Measurements from ENCODE around the gene CDH23.

CDH23 gene

DNA sequence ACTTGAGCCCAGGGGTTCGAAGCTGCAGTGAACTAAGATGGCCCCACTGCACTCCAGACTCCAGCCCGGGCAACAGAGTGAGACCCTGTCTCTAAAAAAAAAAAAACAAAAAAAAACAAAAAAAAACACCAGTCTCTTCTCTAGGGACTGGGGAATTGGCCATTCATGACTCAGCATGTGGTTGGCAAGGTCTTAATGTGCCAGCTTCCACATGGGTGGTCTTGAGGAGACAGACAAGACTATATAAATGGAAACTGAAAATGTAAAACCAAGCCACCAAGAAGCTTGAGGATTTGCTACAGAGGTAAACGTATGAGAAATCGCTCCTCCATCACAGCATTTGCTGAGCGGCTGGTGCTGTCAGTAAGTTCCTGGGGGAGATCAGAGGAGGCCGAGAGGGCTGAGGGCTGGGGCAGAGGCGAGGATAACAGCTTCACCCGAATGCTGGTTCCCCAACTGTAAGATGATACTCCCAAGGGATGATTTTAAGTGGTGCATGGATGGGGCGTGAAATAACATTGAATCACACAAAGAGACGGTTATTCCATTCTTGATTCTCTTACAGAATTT lies 194.1 kb downstream of the CDH23 start:
- DNase-seq, result no peak

DNA sequence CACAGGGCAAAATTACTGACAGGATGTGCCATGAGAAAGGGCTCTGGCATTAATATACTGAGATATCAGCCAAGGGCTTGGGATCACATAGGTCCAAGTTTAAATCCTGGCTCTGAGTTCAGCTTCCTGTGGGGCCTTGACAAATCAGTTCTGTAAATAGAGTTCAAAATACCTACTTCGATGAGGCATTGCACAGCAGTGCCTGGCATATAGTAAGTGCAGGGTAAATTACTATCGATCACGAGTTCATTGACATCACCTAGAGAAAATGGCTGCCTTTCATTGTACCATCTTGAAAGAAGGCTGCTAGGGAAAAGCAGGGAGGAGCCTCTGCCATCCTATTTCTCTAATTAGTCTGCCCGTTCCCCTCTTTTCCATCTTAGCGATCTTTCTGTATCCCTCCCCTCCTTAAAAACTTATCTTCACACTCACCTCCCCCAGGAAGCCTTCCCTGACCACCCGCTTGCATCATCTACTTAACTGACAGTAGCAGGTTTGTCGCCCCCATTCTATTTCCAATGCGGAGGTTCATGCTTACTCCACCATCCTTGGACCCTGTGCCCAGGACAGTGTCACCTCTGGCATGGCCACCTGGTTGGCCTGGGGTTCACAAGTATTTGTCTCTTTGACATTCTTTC lies 198.3 kb downstream of the CDH23 start:
- no peak for DNase-seq

DNA sequence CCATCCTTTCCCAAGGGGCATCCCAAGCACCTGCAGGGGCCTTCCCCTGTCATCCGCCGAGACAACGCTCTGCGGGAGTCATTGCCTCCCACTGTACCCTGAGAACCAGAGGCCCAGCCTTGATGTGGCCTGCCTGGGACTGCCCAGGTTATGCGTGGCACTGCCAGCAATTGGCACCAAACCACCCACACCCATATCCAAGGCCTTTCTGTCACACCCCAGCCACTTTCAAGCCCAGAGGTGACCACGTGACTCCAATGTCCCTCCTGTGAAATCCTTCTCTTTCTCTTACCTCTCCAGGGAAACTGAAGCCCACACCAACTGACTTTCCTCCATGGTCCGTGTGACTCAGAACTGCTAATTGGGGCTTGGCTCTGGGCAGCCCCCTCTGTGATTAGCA lies 198.9 kb downstream of the CDH23 start:
- no peak for DNase-seq

DNA sequence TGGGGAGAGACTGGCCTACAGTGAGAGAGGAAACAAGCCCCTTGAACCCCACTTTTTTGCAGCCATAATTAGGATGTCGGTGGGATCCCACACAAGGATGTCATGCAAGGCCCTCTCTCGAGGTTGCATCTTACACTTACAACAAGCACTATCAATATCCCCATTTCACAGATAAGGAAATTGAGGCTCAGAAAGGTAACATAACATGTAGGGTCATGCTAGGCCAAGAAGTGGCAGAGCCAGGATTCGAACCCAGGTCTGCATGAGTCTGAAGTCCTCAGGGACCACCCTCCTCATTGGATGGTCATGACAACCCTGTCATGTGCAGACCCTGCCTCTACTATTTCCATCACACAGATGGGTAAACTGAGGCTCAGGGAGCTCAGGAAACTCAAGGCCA lies 199.4 kb downstream of the CDH23 start:
- no peak for DNase-seq

DNA sequence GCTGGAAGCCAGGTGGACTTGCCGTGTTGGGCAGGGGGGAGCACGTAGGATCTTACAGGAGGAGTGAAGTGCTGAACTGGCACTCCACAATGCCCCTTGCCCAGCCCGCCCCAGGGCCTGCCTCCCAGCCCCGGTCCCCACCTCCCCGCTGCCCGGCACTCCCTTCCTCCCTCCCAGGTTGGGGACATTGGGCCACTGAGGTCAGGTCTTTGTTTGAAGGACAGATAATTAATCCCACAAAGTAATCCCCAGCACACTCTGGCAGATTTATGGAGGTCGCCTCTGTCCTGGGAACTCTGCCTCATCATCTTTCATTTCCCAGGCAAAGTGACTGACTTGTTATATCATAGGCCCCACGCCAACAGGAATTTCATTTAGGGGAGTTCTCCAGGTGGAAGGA lies 200.0 kb downstream of the CDH23 start:
- DNase-seq, result no peak

DNA sequence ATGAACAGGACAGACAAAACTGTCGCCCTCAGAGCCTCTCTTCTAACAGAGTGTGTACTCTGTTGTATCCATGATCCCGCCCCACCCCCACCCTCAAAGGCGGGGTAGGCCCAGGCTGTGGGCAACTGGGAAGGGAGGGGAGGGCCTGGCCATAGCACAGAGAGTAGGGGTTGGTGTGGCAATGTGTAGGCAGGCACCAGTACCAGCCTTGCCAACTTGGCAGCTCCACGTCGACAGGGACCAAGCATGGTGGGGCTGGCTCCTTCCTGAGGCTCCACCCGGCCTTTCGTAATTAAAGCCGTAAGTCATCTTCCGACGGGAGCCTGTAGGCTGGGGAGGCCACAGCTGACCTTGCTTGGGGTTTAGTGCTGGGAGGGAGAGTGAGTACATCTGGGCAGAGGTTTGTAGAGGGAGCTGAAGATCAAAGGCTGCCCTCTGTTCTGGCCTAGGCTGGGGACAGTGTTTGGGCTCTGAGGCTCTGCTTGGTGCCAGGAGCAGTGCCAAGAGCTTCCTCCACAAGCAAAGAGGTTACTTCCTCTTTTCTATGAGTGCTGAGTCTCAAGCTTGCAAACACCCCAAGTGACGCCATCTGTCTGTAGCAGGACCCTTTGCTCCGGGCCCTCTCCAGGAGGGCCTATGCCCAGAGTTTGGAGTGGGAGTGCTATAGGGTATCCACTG lies 201.2 kb downstream of the CDH23 start:
- DNase-seq, result no peak

DNA sequence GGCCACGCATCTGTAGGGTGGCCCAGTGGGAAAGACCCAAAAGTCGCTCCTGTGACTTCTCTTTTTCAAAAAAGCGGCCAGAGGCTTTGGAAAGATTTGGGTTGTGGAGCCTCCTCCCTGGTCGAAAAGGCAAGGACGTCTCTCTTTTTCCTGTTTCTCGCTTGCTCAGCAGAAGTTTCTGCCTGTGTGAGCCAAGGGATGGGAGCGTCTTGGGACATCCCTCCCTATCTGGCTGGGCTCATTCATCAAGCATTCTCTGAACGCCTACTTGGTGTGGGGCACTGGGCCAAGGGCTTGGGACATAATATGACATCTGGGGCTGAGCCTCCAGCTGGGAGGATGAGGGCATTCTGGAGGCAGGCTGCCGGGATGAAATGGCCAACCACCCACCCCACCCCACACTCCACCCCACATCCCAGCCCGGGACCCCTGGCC lies 201.9 kb downstream of the CDH23 start:
- DNase-seq, result no peak

DNA sequence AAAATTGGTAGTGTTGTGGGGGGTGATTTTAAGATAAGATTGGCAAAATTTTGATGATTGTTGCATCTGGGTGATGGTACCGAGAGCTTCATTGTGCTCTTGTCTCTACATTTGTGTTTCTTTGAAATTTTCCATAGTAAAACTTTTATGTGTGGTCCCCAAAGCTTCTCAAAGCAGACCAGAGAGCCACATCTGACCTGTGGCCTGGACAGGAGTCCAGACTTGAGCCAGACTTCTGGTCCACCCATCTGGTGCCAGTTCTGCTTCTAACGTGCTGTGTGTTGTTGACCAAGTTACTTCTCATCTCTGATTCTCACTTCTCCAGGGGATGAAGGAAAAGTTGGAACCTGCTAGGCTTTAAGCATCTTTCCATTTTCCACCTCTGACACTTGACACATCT lies 202.8 kb downstream of the CDH23 start:
- no peak for DNase-seq

DNA sequence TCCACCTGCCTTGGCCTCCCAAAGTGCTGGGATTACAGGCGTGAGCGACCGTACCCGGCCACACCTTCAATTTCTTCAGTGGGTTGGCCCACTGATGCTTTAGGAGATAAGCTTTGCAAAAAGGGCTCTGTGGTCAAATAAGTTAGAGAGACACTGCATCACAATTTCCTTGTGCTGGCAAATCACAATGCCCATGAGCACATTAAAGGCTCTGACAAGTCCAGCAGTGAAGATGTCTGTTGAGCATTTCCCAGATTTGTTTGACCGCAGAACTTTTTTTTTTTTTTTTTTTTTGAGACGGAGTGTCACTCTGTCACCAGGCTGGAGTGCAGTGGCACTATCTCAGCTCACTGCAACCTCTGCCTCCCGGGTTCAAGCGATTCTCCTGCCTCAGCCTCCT lies 203.5 kb downstream of the CDH23 start:
- DNase-seq, result peak; percentile 6

DNA sequence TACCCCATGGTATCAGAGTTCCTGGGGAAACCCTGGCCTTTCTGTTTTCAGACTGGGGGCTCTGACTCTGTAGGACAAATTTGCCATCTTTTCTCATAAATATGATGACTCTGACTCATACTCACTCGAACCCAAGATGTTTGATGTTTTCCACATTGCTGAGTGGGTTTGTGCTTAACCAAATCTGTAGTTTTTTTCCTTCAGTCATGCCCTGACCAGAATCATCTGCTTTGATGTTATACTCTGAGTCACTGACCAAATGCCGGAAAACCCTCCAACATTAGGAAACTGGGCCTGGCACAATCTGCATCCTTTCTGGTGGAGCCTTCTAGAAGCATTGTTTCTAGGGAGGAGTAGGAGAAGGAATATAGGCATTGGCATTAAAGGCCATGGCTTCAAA lies 204.1 kb downstream of the CDH23 start:
- DNase-seq, result peak; percentile 43

DNA sequence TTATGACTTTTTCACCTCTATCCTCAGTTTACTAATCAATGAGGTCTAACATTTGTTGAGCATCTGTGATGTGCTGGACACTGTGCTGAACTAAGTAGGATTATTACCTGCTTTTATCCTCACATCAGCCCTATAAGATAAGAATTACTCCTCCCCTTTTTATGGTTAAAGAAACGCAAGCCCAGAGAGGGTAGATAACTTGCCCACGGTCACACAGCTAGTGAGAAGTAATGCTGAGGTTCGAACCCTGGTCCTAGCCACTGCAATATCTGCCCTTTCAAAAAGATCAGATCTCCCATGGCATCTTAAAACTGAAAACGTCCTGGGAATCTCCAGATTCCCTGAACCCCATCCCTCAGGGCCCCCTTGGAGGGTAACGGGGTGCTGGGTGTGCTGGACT lies 204.6 kb downstream of the CDH23 start:
- DNase-seq, result no peak

DNA sequence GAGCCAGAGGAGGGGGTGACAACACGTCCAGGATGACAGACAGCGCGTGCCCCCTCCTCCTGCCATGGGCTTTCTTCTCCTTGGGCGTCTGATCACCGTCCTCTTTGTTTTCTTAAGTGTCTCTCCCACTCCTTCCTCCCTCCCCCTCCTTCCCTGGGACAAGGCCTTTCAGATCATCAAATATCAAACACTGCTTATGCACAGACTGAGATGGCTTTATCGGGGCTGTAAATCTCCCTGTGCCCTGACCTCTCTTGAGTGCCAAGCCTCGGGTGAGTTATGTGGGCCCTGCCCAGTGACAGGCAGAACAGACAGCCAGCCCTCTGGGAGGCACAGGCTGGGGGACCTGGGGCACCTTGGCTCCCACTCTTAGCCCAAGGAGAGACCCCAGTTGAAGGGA lies 206.4 kb downstream of the CDH23 start:
- no peak for DNase-seq

DNA sequence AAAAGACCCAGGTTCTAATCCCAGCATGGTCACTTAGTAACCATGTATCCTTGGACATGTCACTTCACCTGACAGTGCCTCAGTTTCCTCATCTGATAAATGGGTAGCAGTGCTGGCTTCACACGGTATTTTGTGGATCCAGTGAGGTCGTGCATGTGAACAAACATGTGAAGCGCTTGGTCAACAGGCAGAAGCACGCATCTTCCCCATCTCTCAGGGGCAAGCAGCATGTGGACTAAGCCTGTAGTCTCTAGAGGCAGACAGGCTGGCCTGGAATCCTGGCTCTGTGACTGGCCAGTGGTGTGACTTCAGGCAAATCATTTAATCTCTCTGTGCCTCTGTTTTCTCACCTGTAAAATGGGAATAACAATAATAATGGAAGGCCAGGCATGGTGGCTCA lies 207.0 kb downstream of the CDH23 start:
- no peak for DNase-seq

DNA sequence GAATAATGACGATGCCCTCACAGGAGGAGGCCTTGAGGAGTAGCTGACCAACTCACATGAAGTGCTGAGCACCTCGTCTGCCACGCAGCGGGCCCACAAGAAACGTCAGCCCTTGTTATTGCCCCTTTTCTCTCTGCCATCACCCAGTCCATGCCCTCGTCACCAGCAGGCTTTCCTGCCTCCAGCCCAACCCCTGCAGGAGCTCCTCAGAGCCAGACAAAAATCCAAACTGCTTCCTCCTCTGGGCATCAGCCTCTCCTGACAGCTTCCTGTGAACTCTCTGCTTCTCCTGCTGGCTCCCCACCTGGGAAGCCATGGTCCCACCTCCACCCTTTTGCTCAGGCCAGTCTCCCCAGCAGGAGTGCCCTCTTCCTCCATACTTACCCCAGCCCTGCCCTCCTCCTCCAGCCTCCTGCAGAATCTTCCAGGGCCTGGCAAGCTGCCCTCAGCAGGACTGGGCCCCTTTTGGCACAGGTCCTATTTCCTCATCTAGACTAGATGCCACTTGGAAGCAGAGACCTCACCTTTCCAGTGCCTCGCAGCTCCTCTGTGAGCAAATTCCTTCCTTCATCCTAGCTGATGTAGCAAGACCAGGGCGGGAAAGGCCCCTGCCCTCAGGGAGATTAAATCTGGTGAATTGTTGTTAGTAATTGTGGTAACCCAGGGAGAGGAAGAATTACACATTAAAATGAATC lies 207.8 kb downstream of the CDH23 start:
- DNase-seq, result no peak

DNA sequence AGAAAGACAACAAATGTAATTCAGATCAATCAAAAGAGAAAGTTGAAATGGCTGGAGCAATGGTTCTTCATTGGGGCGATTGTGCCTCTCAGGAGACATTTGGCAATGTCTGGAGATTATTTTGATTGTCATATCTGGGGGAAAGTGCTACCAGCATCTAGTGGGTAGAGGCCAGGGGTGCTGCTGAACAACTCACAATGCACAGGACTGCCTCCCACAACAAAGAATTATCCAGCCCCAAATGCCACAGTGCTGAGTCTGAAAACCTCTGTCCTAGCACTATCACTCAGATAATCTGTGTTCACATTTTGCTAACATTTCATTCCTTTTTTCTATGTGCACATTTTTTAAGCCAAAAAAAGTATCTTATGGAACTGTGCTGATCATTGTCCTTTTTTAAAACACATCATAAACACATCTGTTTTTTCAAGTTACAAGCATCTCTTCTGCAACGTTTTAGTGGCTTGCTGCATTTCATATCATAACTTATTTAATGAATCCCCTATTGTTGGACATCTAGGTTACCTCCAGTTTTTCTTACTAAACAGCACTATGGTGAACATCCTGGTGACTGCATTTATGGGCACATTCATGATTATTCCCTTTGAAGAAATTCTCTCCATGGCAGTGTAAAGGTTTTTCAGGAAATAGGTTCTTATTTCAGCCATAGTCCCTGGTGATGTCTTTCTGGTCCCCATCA lies 208.7 kb downstream of the CDH23 start:
- DNase-seq, result no peak

DNA sequence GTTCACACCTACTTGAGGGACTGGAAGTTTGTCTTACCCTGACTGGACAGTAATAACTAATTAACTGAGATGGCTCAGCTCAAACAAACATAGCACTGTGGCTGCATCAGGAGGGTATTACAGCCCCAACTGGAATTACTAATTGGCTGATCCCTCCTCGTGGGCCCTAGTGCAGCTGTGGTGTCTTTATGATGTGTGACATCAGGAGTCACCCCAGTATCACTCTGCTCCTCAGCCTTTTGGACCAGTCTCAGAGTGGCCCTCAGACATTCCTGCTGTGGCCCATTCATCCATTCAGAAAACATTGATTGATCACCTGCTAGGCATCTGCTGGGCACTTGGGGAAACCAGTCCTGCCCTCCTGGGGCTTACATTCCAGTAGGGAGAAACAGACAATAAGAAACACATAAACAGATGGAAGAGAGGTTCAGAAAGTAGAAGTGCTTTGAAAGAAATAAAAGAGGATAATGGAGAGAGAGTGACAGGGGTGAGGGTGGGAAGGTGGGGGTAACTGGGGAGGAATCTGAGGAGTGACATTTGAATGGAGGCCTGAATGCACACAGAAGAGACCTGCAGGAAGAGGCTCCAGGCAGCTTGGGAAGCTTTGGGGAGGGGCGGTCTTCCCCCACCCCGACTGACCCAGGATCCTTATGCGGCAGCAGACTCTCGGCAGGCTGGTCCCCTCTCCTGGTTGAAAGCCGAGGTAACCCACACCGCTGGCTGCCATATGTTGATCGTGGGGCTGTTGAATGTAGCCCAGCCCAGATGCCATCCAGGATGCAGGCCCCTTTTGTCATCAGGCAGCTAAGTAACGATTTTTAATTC lies 209.7 kb downstream of the CDH23 start:
- no peak for DNase-seq

DNA sequence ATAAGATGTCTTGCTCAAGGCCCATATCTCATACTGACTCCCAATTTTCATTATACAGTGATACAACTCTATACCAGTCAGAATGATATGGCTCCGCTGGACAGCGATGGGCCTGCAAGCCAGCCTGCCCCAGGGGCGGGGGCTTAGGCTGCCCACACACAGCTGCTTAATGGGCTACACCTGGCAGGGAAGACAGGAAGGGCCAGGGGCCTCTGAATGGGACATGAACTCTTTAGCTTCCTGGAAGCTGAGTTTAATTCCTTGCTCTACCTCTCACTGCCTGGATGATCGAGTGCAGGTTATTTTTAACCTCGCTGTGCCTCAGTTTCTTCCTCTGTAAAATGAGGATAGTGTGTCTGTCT lies 210.3 kb downstream of the CDH23 start:
- no peak for DNase-seq

DNA sequence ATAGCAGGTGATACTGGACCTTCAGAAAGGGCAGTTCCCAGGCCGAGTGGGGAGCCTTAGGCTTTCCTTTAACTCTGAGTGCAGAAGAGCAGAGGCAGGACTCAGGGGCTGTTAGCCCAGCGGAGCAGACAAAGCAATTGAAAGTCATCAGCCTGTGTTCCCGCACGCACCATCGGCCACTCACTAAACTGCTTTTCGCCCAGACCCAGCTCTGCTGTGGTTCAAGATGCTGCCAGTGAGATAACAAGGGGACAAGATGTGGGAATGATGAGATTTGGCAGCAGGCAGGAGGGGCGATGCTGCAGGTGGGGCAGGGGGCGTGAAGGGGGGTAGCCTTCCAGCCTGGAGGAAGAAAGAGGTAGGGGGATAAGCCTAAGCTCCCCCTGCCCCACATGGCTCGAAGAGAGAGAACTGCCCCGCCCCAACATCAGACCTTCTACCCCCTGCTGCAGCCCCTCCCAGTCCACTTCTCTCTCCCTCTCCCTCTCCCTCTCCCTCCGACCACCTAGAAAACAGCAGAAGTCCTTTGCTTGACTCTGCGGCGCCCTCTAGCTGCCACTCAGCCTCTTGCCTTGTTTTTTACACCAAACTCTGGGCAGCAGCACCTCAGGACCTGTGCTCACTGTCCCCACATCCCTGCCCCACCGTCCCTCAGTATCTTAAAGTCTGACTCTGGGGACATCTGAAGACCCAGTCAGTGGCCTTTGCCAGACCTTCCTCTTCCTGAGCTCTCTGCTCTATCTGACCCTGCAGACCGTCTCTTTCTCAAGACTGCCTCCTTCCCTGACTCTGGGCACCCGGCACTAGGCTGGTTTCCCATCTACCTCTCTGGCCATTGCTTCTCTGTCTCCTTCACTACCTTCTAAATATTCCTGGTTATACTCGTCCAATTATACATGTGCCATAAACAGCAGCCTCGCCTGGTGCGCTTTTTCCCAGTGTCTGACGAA lies 212.4 kb downstream of the CDH23 start:
- DNase-seq, result peak; percentile 64

DNA sequence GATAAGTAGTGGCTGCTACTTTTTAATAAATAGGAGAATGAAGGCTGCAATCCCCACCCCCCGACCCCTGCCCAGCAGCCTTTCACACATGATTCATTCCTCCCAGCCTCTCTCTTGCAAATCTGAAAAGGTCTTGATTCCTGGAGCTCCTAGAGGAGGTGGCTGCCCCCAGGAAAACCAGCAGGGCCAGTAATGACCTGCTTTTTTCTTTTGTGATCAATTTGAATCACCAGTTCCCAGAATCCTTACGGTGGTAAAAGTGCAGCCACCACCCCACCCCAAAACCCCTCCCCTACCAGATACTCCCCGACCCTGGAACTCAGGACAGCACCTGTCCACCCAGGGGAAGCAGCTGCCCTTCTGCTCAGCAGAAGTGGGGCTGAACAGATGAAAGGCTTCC lies 213.9 kb downstream of the CDH23 start:
- DNase-seq, result no peak

DNA sequence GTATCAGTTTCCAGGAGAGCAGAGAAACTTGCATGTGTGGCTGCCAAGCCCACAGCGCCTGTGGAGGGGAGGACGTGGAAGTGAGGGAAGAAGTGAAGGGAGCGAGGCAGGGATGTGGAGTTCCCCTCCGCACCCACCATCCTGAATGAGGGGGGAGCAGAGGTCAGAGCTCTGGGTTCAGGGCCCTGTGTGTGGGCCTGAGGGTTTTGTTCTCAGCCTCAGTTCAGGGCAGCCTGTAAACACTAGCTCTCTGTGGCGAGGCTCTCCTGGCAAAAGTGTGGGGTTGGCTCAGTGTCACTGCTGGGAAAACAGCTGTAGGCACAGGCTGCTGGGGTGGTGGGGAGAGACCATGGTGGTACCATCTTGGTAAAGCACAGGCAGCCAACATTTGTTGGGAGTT lies 214.4 kb downstream of the CDH23 start:
- DNase-seq, result no peak

DNA sequence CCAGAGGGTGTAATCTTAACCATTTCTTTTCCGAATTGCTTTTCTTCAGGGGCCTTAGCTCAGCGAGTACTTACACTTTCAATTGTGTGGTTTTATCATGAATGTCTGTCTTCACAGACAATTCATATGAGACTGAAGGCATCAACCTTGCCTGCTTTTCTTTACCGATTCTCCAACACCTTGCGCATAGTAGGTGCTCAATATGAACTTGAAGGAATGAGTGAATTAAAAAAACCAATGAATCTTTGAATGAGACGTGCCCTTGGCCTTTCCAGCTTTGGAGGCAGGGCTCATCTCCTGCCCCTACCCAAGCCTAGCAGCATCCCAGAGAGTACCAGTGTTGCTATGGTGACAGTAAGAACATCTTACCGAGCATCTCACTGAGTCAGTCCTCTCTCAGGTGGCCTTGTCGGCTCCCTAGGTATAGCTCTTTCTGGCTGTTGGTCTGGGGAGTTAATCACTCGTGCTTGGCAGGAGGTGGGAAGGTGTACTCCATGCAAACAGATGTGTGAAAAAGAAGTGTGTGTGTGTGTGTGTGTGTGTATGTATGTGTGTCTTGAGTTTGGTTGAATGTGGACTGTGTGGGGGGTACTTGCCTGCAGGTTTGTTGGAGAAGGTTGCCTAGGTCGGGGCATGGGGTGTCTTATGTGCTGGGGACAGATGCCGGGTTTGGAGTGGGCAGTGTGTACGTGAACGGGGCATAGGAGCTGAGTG lies 215.1 kb downstream of the CDH23 start:
- DNase-seq, result no peak
